ENCODE results near the gene DDX43.
"Not testable (repeated sequence)": the region's sequence is repeated elsewhere in the genome, so short reads cannot be mapped to it uniquely, and the experiment has no call there.

- TF ChIP-seq, protein P1, sequence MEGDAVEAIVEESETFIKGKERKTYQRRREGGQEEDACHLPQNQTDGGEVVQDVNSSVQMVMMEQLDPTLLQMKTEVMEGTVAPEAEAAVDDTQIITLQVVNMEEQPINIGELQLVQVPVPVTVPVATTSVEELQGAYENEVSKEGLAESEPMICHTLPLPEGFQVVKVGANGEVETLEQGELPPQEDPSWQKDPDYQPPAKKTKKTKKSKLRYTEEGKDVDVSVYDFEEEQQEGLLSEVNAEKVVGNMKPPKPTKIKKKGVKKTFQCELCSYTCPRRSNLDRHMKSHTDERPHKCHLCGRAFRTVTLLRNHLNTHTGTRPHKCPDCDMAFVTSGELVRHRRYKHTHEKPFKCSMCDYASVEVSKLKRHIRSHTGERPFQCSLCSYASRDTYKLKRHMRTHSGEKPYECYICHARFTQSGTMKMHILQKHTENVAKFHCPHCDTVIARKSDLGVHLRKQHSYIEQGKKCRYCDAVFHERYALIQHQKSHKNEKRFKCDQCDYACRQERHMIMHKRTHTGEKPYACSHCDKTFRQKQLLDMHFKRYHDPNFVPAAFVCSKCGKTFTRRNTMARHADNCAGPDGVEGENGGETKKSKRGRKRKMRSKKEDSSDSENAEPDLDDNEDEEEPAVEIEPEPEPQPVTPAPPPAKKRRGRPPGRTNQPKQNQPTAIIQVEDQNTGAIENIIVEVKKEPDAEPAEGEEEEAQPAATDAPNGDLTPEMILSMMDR (IDR thresholded peaks at IDR 0.05), result not testable (repeated sequence)
- TF ChIP-seq ZFX (IDR thresholded peaks at IDR 0.05; ENCODE audit: borderline replicate concordance), result not testable (repeated sequence)
These were observed 64.8 kb downstream of the DDX43 start for GRCh38 chr6:73459474-73459873.
